GM19043 (cell line): ENCODE data around the gene MEOX1.
"Not testable (repeated sequence)": the region's sequence is repeated elsewhere in the genome, so short reads cannot be mapped to it uniquely, and the experiment has no call there.

Experiments
- ATAC-seq: cut with Tn5 transposase; IDR thresholded peaks from one replicate; pipeline ENCODE4 v1.9.1; 2021; ENCODE audit warnings: low read depth; ENCODE audit not compliant: unreplicated experiment

MEOX1 gene

GRCh38 chr17:43620581-43620980, 41.1 kb downstream of the MEOX1 start:
- no peak for ATAC-seq

DNA sequence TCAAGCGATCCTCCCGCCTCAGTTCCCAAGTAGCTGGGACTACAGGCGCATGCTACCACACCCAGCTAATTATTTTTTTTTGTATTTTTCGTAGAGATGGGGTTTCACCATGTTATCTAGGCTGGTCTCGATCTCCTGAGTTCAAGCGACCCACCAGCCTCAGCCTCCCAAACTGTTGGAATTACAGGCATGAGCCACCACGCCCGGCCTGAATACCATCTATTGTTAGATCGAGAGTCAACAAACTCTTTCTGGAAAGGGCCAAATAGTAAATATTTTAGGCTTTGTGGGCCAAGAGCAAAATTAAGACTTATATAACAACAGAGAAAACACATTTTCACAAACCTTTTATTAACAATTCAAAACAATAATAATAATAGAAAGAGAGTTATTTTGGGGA, 41.6 kb downstream of the MEOX1 start:
- no peak for ATAC-seq

- no peak for ATAC-seq
Observed at GRCh38 chr17:43619705-43620104, 42.0 kb downstream of the MEOX1 start.

DNA sequence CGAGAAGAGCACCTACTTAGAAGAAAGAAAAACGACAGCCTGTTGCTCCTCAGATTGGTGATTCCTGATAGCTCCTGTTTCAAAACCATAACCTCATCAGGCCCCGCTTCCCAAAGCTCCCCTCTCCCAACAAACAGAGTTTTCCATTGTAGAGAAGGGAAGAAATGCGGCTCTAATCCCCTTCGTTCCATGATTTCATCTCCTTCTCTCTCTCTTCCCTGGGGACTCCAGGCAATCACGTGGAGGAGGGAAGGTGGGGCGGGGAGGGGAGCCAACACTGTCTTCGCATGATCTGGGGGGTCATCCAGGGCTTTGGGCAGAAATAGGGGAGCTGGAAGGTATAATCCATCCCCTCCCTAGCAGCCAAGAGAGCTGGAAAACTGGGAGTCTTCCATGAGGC, 43.4 kb downstream of the MEOX1 start:
- ATAC-seq: no peak

DNA sequence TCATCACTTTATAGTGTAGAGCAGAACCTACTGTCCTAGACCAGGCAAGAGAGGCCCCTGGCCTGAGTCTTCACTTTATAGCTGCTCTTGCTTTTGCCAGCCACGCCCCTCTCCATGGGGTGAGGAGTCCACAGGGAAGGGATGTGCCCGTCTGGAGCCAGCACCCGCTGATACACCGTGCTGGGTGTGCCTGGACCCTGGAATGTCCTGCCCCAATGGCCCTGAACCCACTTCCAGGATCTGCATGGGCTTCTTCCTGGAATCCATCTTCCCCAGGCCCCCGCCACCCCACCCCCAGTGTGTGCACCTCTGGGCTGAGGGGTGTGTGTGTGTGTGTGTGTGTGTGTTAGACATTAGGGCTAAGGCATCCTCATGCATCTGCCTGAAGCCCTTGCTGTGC, 44.9 kb downstream of the MEOX1 start:
- no peak for ATAC-seq

DNA sequence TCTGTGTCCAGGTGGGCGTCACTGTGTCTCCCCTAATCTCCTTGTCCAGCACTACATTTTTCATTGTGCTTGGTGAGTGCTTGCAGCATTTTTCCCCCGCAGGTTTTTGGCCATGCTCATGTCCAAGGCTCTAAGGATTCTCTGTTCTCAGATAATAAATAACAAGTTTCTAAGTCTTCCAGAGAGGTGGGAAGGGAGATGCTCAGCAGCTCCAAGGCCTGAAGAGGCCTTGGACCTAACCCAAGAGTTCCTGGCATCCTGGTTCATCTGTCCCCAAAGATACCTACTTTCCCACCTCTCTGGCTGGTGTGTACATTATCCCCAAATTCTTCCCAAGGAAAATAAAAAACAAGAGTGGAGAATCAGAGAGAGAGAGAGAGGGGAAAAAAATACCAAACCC, 45.3 kb downstream of the MEOX1 start:
- ATAC-seq: no peak

DNA sequence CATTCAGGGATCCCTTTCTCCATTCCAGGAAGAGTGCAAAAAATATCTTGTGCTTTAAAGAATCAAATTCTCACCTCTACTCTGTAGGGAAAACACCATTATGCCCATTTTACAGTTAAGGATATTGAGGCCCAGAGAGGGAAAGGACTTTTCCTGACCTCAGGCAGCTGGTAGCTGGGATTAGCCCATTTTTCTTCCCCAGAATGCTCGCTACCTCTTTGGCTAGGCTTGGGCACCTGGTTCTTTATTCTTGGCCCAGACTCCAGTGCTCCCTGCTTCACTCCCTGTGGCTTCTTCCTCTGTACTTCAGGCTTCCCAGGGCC, 45.7 kb downstream of the MEOX1 start:
- no peak for ATAC-seq

DNA sequence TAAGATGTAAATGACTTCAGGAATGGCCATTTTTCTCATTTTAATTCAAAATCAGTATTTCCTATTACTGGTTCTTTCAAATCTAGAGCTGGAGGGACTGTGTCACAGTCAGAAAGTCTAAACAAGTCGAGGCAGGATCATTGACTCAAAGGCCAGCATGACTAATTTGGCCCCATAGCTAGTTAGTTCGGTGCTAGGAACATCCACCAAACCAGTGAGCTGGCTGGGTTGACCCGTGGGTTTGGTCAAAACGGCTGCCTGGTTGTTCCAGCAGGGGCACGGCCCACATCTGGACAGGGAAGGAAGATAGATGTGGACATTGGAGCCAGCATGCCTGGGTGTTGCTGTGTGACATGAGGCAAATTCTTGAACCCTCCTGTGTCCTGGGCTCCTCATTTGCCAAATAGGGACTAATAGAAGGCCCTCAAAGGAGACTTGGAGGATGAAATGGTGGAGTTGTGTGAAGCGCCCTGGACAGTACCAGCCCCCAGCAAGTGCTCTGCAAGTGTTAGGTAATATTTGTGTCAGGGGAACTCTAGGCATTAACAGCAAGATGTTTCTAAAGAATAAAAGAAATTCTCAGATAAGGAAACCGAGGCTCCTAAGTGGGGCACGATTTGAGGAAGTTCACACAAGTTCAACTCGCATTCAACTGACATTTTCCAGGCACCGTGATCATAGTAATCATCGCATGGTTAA, 46.2 kb downstream of the MEOX1 start:
- no peak for ATAC-seq

DNA sequence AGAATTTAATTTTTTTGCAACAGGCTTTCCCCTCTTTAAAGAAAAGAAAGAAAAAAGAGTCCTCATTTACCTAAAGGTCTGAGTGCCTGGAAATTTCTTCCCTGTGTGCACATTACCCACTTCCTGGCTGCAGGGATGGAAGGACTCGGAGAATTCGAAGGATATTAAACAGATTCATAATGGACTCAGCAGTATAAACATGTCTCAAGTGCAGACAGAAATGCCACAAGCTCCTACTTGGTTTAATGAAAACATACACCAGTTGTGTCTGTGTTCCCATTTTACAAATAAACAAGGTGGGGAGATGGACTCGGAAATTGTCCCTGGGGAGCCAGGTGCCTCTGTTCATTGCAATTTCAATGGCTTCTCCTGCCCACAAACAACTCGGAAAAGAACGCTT, 47.2 kb downstream of the MEOX1 start:
- ATAC-seq: no peak

DNA sequence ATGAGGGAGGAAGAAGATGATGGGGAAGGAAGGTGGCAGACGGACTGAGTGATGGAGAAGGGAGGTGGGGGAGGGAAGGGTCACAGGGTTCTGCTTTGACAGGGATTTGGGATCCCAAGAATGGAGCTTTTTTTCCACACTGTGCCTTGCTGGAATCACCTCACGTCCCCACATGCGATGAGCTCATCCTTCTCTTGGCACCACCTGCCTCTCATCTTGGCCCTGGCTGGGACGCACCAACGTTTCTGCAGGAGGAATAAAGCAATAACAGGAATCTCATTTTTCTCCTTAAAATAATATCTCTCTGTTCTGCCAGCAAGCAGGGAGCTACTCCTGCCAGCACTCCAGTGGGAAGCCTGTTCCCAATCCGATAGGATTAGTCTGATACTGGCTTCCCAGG, 47.8 kb downstream of the MEOX1 start:
- no peak for ATAC-seq

DNA sequence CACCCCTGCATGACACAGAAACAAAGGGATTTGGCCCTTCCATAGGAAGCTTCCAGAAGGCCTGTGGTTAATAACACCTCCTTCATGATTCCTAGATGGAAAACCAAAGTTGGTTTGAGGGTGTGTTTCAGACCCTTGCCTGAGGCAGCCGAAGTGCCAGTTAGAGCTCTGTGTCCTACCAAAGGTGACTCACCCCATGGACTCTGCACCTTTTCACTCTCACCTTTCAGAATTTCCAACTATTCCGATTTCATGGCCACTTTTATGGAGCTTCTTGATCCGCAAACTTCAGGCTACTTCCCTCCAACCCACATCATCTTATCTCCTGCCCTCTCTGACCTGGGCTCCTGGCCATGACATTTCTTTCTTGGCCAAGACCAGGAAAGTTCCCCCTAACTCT, 49.2 kb downstream of the MEOX1 start:
- no peak for ATAC-seq

- no peak for ATAC-seq
Observed at GRCh38 chr17:43611230-43611969, 50.3 kb downstream of the MEOX1 start.

DNA sequence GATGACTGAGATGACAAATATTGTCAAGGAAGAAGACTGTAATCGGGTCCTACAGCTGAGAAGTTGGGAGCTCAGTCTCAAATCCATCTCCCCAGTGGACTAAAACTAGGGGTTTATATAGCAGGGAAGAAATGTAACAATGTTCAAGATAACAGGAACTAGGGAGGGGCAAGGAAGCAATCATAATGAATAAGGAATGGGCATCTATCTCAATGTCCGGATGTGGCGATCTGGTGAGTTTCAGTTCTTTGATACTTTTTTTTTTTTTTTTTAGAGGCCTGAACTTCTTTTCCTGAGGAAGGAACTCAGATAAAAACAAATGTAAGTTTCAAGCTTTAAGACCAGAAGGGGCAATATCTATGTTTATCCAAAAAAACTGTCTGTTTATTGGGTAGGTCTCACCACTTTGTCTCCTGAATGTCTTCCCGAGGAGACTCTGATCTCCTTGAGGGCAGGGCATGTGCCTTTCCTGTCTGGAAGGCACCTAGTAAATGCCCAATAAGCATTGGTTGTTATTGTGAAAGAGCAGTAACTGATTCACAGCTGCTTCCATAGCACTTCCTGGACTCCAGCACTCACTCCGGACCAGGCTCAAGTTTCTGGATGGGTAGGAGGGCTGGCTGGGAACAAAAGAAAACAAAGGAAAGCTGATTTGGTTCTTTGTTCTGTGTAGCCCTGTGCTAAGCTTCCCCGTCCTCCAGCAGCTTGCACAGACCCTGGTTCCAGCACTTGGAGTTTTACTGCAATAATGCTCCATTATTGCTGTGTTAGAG, 51.9 kb downstream of the MEOX1 start:
- no peak for ATAC-seq

- ATAC-seq: no peak
Observed at GRCh38 chr17:43608313-43608712, 53.4 kb downstream of the MEOX1 start.

DNA sequence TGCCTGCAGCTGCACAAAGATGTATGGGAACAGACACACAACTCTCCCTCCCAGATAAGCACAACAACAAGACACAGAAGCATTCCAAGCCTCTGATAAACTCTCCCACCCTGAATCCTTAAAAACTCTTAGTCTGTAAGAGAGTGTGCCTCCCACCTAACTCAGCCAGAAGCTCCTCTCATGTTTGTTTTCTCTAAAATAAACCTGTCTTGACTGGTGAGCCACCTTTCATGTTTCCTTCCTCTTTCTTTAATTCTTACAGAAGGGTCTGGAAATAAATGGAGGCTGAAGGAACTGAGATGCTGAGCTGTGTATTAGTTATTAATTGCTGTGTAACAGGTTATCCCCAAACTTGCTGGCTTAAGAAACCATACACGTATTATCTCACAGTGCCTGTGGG, 57.2 kb downstream of the MEOX1 start:
- no peak for ATAC-seq

- no peak for ATAC-seq
Observed at GRCh38 chr17:43603321-43603720, 58.4 kb downstream of the MEOX1 start.

DNA sequence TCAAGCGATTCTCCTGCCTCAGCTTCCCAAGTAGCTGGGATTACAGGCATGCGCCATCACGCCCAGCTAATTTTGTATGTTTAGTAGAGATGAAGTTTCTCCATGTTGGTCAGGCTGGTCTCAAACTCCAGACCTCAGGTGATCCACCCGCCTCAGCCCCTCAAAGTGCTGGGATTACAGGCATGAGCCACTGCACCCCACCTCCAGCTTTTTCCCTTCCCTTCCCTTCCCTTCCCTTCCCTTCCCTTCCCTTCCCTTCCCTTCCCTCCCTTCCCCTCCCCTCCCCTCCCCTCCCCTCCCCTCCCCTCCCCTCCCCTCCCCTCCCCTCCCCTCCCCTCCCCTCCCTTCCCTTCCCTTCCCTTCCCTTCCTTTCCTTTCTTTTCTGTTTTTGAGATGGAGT, 59.2 kb downstream of the MEOX1 start:
- not testable (repeated sequence) for ATAC-seq

DNA sequence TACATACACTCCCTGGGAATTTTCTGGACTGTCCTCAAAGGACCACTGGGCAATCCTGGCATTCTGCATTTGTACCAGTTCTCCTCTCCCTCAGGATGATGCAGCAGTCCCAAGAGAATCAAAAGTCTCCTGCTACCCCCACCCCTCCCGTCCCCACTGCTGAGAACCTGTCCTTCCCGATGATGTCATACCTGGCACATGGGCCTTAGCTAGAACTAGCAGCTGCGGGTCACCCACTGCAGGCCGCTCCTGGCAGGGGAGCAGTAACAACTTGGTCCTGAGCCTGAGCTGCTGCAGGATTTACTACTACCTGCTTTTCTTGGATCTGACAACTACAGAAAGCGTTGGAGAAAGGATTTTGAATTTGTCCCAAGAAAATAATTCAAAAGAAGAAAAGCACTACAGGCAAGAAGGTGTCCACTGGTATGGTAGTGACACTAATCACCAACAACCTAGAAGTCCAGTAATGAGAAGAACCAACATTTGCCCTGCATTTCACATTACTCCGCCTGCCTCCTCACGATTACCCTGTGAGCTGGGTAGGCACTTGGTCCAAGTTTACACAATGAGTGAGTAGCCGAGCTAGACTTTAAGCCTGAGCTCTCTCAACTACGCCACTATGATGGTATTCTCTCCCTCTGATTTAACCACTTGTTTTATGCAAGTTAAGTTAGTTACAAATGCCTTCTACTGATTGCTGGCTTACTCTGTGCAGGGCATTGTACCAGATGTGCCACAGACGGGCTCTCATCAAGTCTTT, 60.3 kb downstream of the MEOX1 start:
- ATAC-seq: no peak

- no peak for ATAC-seq
Observed at GRCh38 chr17:43599835-43600234, 61.9 kb downstream of the MEOX1 start.

DNA sequence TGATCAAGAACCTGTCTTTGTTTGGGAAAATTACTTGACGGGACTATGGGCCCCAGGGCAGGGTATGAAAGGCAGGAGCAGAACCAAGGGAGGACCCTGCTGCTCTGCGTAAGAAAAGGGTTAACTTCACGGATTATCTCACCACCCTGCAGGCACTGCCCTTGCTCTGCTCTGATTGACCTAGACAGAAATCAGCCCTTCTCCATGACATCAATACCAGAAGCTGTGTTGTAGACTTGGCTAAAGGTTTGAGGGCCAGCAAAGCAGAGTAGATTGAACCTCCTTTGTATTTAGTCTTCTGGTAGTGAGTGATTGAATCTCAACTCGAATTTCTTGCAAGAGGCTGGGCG, 62.7 kb downstream of the MEOX1 start:
- ATAC-seq: no peak

DNA sequence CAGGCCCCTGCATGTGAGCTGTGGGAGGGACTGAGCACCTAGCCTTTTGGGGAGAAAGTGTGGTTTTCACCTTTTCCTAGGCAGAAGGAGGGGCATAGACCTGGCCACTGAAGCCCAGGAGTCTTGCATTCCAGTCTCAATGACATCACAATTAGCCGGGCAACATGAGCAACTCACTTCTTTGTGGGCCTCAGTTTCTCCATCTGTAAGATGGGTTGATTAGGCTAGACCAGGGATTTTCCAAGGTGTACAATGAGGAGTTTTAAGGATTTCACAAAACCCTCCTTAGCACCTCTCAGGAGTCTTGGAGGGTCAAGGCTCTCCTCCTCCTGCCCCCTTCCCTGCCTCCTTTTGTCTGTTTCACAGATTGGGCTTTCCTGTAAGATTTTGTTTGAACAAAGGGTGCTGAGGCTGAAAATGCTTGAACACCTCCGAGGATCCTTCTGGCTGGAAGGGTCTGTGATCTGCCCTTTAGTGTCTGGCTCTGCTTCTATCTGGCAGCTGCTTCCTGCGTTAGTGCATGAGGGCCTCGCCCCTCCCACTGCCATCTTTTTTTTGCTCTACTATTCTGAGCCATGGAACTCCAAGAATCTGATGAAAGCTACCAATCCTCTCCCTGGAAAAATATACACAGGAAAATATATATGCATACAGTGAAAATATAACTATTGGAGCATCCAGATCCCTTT, 63.2 kb downstream of the MEOX1 start:
- no peak for ATAC-seq
